ENCODE data around the gene PTPN20.
A peak's percentile ranks its signal among the peaks of the same experiment; 100 is the strongest.

PTPN20 gene

DNA sequence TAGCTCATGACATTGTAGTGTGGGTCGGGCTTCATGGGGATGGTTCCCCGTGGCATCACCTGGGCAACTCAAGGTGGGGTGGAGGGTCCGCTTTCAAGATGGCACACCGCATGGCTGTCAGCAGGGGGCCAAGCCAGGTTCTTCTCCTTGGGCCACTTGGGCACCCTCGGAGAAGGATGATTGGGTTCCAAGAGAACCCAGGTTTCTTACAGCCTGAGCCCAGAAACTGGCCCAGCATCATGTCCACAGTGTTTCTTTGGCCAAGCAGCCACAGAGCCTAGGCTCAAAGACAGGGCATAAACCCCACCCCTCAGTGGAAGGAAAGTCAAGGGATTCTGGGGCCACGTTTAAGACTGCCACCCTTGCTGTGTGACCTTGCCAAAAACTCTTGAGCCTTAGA is 110.6 kb downstream of the PTPN20 start:
- ATAC-seq: no peak
- DNase-seq: no peak

DNA sequence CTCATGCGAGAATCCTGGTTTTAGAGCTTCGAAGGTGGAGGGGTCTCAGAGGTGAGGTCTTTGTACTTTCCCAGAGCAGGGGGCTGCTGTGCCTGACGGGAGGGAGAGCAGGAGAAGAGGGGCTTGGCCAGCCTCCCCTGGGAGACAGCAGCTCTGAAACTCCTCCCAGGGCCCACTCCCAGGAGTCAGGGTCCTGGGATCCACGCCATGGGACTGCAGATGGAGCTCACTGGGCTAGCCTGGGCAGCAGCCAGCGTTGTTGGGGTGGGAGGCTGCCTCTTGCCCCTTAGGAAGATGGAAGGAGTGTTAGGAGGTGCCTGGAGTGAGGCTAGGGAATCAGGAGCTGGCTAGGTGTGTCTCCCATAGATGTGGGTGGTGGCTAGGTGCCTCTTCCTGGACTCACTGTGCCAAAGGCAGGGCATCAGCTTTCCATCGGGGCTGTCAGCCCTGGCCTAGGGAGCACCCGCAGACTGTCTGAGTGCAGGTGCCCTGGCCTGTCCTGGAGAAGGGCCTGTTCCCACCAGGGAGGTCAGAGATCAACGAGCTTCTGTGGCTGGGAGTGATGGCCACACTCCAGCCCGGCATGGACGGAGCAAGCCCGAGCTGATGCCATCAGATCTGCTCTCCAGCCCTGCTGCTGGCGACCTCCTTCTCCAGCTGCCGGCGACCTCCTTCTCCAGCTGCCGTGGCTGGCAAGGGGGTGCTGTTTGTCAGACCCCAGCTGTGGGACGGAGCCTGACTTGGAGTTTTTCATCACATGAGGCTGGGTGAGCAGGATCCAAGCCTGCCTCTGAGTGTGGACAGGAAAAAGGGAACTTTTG is 111.3 kb downstream of the PTPN20 start:
- no peak for DNase-seq
- ATAC-seq: no peak

DNA sequence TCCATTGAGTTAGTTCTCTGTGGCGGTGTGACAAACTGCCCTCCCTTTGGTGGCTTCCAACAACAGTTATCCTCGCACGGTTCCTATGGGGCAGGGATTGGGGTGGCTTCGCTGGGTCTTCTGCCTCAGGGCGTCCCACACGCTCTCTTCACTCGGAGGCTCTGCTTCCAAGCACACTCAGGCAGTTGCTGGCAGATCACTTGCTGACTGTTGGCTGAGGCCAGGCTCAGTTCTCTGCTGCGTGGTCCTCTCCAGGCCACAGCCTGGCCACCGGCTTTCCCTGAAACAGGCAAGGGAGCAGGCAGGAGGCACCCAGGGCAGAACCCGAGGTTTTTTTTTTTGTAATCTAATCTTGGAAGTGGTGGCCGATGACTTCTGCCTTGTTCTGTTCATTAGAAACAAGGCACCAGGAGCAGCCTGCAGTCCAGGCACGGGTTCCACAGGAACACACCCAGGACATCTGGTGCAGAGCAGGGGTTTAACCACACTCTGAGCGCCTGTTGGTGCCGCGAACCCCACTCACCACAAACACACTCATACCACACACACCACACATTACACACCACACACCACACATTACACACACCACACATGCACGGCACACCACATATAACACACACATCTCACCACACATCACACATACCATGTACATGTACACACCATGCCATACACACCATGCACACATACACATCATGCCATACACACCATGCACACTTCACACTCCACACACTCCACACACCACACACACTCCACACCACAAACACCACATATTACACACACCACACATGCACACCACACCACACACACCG is 112.2 kb downstream of the PTPN20 start:
- DNase-seq (no peak), ATAC-seq (no peak)

DNA sequence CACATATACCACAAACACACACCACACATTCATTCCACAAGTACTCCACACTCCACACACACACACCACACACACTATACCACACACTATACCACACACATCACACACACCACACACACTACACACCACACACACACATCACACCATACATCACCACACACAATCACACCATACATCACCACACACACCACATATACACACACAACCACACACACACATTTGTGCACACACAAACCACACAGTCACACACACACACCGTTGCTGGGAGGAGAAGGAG is 112.8 kb downstream of the PTPN20 start:
- ATAC-seq (no peak), DNase-seq (no peak)

DNA sequence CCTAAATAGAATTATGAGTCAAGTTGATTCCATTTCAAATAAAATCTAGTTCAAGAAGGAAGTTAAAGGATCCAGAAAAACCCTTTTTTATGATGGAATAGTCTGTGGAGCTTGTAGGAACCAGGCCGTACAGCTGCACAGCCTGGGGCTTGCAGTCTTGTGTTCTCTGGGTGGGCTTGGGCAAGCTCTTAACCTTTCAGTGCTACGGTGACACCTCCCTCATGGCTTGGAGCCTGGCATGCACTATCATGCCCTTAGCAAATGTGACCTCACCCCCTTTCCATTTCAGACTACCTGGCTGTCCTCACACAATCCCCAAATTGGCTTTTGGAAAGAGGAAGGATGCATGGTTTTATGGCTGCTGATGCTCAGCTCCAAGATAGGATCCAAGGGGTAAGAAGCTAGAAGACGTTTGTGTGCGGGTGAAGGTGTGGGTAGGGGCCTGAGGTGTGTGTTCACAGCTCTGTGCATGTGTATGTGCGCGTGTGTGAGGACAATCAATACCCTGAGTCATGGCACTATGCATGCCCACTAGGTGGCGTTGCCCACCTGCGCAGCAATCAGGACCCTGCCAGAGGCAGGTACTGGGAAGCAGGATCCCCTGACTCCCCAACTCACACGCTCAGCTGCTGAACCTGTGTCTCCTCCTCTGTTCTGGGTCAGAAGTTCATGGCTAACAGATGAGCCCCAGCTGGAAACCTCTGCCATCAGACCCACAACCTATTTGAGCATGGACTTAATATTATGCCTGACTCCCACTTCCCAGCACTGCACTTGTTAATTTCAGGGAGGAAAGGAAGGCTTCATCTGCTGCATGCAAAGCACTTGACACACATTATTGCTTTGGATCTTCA is 113.4 kb downstream of the PTPN20 start:
- DNase-seq: peak; percentile 77
- ATAC-seq: peak; percentile 75

DNA sequence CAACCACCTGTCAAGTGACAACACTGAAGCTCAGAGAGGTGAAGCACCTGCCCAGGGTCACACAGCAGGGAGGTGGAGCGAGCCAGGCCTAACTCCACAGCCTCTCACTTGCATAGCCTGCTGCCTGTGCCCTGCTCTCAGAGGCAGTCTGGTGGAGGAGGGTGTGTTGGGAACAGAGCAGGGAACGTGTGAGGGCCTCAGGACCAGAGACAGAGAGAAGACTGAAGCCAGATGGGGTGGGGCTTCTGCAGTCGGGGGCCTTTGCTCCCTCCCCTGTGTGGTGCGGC is 114.0 kb downstream of the PTPN20 start:
- ATAC-seq: no peak

DNA sequence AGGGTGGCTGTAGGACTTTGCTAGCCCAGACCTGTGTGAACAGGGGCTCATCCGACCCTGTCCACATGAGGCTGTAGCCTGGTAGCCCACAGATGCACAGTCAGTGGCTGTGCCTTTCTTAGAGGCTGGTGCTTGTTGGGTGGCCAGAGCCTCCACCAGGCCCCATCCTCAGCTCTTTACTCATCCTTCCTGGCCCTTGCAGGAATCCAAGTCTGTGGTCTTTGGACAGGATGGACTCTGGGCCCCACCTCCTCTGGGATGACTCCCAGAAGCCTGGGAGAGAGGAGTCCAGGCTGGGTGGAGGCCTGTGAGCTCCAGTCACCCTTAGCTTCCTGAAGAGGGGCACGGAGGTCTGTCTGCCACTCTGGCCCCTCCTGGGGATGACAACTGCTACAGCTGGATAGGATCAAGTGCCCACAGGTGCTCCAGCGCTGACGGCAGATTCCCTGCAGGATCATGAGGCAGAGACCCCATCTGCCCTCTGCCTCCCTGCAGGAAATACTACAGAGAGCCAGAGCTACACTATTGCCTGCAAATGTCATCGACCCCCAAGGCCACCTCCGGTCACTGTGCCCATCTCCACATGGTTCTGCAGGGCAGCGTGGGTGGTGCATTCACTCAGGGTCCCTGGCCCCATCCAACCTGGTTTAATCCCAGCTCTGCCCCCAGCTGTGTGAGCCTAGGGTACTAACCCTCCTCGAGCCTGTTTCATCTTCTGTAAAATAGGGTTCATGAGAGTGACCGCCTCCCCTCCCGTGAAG is 114.5 kb downstream of the PTPN20 start:
- DNase-seq: no peak
- no peak for ATAC-seq

More for the DNA sequence above, 114.0 kb downstream of the PTPN20 start:
- DNase-seq: no peak

DNA sequence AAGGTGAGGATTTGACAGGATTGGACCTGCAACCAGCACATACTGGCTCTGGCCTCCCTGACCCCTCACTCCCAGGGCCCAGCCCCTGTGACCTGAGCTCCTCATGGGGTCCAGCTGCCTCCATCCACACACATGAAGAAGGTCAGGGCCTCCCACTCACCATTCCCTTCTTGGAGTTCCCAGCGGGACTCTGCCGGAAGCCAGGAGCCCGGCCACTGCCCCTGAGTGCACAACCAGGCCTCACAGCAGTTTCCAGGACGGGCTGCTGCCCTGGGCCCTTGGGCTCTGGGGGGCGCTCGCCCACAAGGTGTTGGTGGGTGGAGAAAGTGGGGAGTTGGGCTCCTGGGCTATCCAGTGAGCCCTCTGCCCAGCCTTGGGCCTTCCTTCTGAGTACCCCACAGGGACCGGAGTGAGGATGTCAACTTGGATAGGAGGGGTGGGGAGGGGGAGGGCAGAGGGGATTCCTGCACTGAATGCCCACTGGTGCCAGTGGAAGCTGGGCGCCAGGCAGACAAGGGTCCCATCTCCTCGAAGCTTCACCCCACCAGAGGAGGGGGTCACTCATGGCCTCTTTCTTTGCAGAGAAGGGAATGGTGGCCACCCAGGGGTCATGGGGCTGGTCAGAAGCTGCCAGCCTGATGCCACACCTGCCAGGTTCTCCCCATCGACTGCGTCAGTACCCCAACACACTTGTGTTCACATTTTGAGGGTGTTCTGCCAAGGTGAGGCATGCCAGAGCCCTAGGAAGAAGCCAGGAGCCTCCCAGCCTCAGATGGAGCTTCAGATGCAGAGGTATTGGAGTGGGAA is 115.3 kb downstream of the PTPN20 start:
- ATAC-seq (no peak), DNase-seq (no peak)

DNA sequence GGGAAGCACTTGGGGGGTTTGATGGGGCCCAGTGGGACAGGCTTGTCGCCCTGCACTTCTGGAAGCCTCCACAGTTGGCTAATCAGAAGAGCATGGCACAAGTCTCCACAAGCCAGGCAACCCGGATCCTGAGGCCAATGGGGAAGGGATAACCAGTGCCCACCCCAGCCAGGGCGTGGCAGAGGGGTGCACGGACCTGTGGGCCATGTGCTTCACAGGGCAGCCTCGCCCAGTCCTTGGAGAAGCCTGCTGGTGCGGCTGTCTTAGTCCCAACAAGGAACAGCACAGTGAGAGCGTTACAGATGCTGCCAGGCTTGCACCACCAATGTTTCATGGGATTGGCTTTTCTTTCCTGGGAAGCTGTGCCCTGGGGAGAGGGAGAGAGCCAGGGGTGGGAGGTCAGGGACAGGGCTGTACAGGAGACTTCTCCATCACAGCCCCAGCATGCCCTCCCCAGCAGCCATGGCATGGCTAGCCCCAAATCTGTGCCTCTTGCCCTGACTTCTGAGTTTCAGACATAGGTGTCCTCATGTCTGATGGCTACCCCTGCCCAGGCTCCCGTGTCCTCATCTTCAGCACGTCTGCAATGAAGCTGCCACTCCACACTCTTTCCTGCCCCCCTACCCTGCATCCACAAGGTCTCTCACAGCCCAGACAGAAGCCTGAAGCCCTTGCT is 116.0 kb downstream of the PTPN20 start:
- DNase-seq (no peak), ATAC-seq (no peak)

DNA sequence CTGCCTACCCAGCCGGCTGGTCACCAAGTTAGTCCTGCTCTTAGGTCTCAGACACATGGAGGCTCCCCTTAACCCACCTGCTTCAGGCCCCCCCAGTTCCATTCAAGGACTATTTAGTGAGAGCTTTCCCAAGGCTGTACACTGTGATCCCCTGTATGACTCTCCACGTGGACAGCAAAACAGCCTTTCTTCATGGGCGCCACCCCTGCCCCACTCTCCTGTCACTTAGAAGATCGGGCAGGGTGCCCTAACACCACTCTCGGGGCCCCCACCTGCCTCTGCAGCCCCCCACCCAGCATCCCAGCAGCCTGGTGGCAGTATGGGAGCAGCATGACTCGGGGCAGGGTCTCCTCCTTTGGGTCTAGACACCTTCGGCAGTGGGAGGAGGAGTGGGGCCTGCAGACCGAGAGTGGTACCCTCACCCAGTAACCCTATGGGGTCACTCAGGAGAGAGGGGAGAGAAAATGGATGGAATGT is 116.6 kb downstream of the PTPN20 start:
- ATAC-seq (no peak), DNase-seq (no peak)

DNA sequence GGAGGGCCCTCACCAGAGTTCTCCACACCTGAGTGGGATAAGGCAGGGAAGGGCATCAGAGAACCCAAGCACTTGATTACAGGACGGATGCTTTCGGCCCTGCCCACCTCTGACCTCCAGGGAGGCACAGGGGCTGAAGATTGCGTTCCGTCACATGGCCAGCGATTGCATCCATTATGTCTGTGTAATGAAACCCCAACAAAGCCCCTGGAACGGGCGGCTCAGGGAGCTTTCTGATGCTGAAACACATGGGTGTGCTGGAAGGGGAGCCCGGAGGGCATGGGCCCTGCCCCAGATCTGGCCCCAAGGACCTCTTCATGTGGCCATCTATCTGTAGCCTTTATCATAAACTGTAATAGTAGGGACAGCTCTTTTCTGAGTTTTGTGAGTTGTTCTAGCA is 117.2 kb downstream of the PTPN20 start:
- ATAC-seq (no peak), DNase-seq (no peak)

DNA sequence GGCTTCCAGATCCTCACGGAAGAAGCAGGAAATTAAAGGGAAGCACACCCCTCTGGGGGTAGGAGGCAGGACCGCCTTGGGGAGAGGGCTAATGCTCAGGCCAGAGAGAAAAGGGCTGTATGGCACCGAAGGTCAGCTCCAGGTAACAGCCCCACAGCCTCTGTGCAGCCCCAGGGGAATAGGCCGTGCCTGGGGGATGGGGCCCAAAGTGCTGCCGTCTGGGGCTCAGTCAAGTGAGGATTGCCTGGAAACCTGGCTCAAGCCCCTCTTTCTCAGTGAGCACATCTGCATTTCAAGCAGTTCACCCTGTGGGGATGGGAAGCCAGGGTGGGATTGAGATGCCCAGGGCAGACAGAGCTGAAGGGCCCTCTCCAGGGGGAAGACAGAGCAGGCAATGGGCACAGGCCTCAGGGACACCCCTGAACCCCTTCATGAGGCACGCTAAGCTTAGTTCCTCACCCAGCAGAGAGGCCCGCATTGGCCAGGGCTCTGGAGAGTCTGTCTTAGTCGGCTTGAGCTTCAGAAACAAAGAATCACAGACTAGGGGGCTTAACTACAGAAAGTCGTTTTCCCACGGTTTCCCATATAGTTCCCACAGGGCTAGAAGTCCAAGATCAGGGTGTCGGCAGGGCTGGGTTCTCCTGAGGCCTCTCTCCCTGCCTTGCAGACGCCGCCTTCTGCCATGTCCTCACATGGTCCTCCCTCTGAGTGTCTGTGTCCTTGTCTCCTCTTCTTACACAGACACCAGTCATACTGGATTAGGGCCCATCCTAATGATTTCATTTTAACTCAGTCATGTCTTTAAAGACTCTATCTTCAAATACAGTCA is 118.2 kb downstream of the PTPN20 start:
- ATAC-seq (no peak), DNase-seq (no peak)

DNA sequence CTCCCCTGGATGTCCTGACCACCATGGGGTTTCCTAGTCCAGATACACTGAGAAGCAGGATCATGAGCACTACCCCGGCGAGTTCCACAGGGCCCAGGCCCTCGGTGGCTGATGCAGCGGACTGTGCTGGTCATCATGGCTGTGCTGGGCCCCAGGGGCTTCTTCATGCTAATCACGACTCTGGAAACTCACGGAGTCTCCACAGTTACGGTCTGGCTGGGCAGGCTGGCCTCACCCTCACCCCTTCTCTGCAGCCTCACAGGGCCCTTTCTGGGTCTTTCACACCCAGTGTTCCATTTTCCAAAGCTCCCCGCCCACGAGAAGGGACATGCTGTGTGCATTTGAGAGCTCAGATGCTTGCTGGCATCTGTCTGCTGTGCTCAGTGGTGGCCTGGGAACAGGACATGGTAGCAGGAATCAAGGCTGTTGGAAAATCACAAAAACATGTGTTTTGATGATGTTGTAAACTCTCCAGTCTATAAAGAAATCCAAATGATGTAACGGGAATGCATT is 119.0 kb downstream of the PTPN20 start:
- ATAC-seq (no peak), DNase-seq (no peak)

DNA sequence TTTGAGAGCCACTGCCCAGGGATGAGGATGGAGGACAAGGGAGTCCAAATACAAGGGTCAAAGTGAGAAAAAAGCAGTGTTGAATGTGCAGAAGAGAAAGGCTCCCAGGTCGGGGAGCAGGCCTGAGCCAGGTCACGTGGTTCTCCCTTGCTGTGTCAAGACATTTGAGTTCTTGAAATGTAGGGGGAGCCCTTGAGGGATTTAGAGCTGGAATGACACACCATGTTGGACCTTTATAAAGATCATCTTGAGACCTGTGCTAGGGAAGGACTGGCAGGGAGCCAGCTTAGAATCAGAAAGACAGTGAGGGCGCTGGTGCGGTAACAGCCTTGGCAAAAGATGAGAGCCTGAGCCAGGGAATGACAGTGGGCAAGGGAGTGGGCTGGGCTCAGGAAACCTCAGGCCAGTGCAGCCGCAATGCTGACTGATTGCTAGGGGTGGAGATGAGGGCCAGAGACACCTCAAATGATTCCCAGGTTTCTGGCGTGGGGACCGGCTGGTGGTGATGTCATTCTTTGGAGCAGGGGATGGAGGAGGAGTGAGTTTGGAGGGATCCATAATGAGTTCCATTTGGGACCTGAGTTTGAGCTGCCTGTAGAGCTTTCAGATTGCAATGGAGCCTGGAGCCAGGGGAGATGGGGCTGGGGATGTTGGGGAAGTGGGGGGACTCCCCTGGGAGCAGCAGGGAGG is 120.1 kb downstream of the PTPN20 start:
- ATAC-seq: no peak
- no peak for DNase-seq

DNA sequence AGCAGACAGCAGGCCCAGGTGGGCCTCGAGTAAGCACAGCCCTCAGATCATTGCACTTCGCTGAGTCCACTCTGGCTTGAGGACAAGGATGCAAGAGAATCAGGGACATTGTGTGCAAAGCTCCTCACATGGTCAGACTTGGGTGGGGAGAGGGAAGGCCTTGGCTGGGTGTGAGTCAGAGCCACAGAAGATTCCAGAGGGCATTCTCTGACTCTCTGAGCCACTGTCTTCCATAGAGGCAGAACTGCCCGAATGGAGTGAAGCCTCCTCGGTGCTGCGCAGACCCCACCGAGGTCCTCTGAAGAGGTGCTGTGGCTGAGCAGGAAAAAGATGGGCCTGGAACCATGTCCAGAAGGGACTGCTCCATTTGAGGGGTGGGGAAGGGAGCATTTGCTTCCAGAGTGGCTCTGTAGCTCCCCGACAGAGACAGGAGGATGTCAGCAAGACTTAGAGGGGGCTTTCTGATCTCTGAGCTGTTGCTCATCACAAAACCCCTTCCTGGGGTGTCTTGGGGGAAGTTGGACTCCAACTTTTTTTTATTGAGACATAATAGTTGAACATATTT is 120.8 kb downstream of the PTPN20 start:
- no peak for DNase-seq
- no peak for ATAC-seq

DNA sequence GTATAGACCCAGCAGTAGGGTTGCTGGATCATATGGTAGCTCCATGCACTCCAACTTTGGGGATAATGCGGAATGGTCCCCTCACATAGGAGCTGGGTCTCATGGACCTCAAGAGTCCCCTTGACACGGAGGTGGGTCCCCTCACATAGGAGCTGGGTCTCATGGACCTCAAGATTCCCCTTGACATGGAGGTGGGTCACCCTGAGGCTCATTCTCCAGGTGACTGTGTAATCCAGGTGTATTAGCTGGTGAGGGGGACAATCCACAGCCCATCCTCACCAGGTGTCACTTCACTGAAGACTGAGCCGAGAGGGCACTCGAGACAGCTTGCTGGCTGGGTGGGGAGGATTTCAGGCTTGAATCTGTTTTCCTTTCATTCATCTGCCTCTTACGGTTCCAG is 121.9 kb downstream of the PTPN20 start:
- DNase-seq (no peak), ATAC-seq (no peak)

DNA sequence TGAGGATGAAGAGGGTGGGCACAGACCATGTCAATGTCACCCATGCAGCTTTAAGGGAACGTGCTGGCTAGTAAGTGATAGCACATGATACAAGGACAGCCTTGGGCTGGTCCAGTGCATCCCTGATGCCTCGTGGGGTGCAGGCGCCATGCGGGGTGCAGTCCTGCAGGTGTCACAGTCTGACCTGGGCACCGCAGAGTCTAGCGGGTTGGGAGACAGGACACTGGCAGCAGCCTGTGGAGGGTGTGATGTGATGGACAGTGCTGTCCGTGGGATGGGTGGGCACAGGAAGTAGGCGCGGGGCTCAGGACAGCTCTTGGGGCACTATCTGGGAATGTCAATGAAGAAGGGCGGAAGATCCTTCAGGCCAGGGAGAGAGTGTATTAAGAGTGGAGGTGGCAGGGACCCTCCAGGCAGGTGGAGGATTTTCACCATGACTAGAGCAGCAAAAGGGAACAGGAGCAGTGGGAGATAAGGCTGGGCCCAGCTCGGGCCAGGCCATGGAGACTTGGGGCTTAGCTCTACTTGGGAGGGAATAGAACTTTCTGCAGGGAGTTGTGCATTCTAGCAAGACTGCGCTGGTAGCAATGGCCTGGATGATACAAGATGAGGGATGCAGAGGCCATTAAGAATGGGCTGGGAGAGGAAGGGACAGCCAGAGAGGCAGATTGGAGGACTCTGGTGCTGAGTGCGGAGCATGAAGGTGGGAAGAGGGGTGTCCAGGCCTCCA is 122.5 kb downstream of the PTPN20 start:
- ATAC-seq: no peak
- no peak for DNase-seq
